ENCODE measurements around the gene ZFAND3. TPM values are rescaled to one million over a fixed set of nuclear protein-coding genes. Genes with fewer than 3 reads are reported as not detected.

ZFAND3 gene
- total and polyA plus RNA-seq, 2 donors (not counting 1 experiment from before 2014, with no cell fraction given): 21.5 to 40.8 TPM

GRCh38 chr6:37847704-37848103 lies 28.2 kb downstream of the ZFAND3 start:
- H3K9ac ChIP-seq (ENCODE audit: insufficient read depth, low read length): no peak overlapping the region
- no peak overlapping the region for H3K4me2 ChIP-seq (ENCODE audit: extremely low read depth, insufficient read depth, low read length)
- H3K9me3 ChIP-seq (ENCODE audit: control insufficient read depth, insufficient read depth, low read depth, low read length): no peaks in the 10 kb centered on the region
- peaks cover 3% of the 10 kb centered on the region for H4K20me1 ChIP-seq (ENCODE audit: control insufficient read depth, extremely low read depth, insufficient read depth, low read length)
- H3K27me3 ChIP-seq (ENCODE audit: control insufficient read depth, insufficient read depth, low read length): no peaks in the 10 kb centered on the region
- DNase-seq (ENCODE audit: low read depth in 2 of 2): no peak
- H2AFZ ChIP-seq (ENCODE audit: low read length): no peak overlapping the region
- no peaks in the 10 kb centered on the region for H3K4me1 ChIP-seq (ENCODE audit: control insufficient read depth, extremely low read depth, insufficient read depth, low read length)
- peaks cover 84% of the 10 kb centered on the region for H3K79me2 ChIP-seq (ENCODE audit: control insufficient read depth, insufficient read depth, low read length)
- TF ChIP-seq CTCF (conservative IDR thresholded peaks at IDR 0.05 in 1 of 2, IDR thresholded peaks at IDR 0.05 in 1 of 2; ENCODE audit: low read depth in 1 of 2, low read length in 2 of 2) (no peak), EZH2 (IDR thresholded peaks at IDR 0.05; ENCODE audit: low read length, missing control alignments) (no peak)
- H3K4me3 ChIP-seq (replicated peaks in 1 of 4; ENCODE audit: control extremely low read depth in 1 of 4, insufficient read depth in 1 of 4, low read depth in 3 of 4, low read length in 4 of 4): no peak overlapping the region
- H3K27ac ChIP-seq (ENCODE audit: insufficient read depth, low read length): no peak overlapping the region
- no peaks in the 10 kb centered on the region for H3K36me3 ChIP-seq (ENCODE audit: control insufficient read depth, insufficient read depth, low read length)

GRCh38 chr6:37848371-37848770 lies 28.8 kb downstream of the ZFAND3 start:
- H4K20me1 ChIP-seq (ENCODE audit: control insufficient read depth, extremely low read depth, insufficient read depth, low read length): peaks cover 3% of the 10 kb centered on the region
- H3K79me2 ChIP-seq (ENCODE audit: control insufficient read depth, insufficient read depth, low read length): peaks cover 83% of the 10 kb centered on the region
- TF ChIP-seq EZH2 (IDR thresholded peaks at IDR 0.05; ENCODE audit: low read length, missing control alignments): no peak
- TF ChIP-seq CTCF (conservative IDR thresholded peaks at IDR 0.05 in 1 of 2, IDR thresholded peaks at IDR 0.05 in 1 of 2; ENCODE audit: low read depth in 1 of 2, low read length in 2 of 2): no peak
- no peaks in the 10 kb centered on the region for H3K36me3 ChIP-seq (ENCODE audit: control insufficient read depth, insufficient read depth, low read length)
- H3K27me3 ChIP-seq (ENCODE audit: control insufficient read depth, insufficient read depth, low read length): no peaks in the 10 kb centered on the region
- H3K9me3 ChIP-seq (ENCODE audit: control insufficient read depth, insufficient read depth, low read depth, low read length): no peaks in the 10 kb centered on the region
- H3K27ac ChIP-seq (ENCODE audit: insufficient read depth, low read length): no peak overlapping the region
- H3K4me2 ChIP-seq (ENCODE audit: extremely low read depth, insufficient read depth, low read length): no peak overlapping the region
- no peak overlapping the region for H2AFZ ChIP-seq (ENCODE audit: low read length)
- DNase-seq (ENCODE audit: low read depth in 2 of 2): no peak
- H3K4me1 ChIP-seq (ENCODE audit: control insufficient read depth, extremely low read depth, insufficient read depth, low read length): no peaks in the 10 kb centered on the region
- H3K9ac ChIP-seq (ENCODE audit: insufficient read depth, low read length): no peak overlapping the region
- no peak overlapping the region for H3K4me3 ChIP-seq (replicated peaks in 1 of 4; ENCODE audit: control extremely low read depth in 1 of 4, insufficient read depth in 1 of 4, low read depth in 3 of 4, low read length in 4 of 4)

- Histone ChIP-seq H4K20me1 (ENCODE audit: control insufficient read depth, extremely low read depth, insufficient read depth, low read length) (peaks cover 3% of the 10 kb centered on the region), H3K9me3 (ENCODE audit: control insufficient read depth, insufficient read depth, low read depth, low read length) (no peaks in the 10 kb centered on the region), H3K4me2 (ENCODE audit: extremely low read depth, insufficient read depth, low read length) (no peak overlapping the region), H3K27me3 (ENCODE audit: control insufficient read depth, insufficient read depth, low read length) (no peaks in the 10 kb centered on the region), H3K79me2 (ENCODE audit: control insufficient read depth, insufficient read depth, low read length) (peaks cover 76% of the 10 kb centered on the region), H3K4me3 (replicated peaks in 1 of 4; ENCODE audit: control extremely low read depth in 1 of 4, insufficient read depth in 1 of 4, low read depth in 3 of 4, low read length in 4 of 4) (no peak overlapping the region), H3K27ac (ENCODE audit: insufficient read depth, low read length) (no peak overlapping the region), H3K4me1 (ENCODE audit: control insufficient read depth, extremely low read depth, insufficient read depth, low read length) (no peaks in the 10 kb centered on the region), H3K9ac (ENCODE audit: insufficient read depth, low read length) (no peak overlapping the region), H3K36me3 (ENCODE audit: control insufficient read depth, insufficient read depth, low read length) (no peaks in the 10 kb centered on the region), H2AFZ (ENCODE audit: low read length) (no peak overlapping the region)
- TF ChIP-seq CTCF (conservative IDR thresholded peaks at IDR 0.05 in 1 of 2, IDR thresholded peaks at IDR 0.05 in 1 of 2; ENCODE audit: low read depth in 1 of 2, low read length in 2 of 2): no peak
- TF ChIP-seq EZH2 (IDR thresholded peaks at IDR 0.05; ENCODE audit: low read length, missing control alignments): no peak
- DNase-seq (ENCODE audit: low read depth in 2 of 2): no peak
These were observed 30.7 kb downstream of the ZFAND3 start for GRCh38 chr6:37850260-37850659.

Measured in fibroblast of lung (primary cell).